ENCODE results near the gene ALDH4A1. TPM values are rescaled to one million over a fixed set of nuclear protein-coding genes. Genes with fewer than 3 reads are reported as not detected.

Gene ALDH4A1
- total RNA-seq, 1 experiment from 2014 or later: 18.1 TPM

DNA sequence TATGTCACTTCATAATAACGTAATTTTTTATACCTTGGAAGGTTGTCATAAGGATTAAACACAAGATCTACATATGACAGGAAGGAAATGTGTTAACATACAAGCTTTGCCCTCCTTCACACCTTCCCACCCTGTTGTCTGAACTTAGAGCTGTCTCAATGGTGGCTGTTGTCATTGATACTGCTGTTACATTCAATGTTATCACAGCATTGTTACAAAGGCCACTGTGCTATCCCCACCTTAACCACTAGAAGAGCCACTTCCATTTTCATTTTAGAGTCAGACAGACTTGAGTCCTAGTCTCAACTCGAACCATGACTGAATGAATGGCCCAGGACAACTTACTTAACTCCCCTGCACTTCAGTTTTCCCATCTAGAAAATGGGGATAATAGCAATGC is 74.1 kb downstream of the ALDH4A1 start:
- Histone ChIP-seq H3F3A (ENCODE audit: low read length, unreplicated experiment) (no peaks in the 10 kb centered on the region), H2AFZ (ENCODE audit: low read length) (no peak overlapping the region), H3K36me3 (ENCODE audit: low read depth, low read length) (no peaks in the 10 kb centered on the region), H3K4me1 (ENCODE audit: insufficient read depth, low read length) (no peaks in the 10 kb centered on the region), H3K9me3 (ENCODE audit: low read length) (no peaks in the 10 kb centered on the region), H3K27ac (ENCODE audit: low read length) (no peak overlapping the region), H3K27me3 (ENCODE audit: low read length) (0 out of 2 replicates have a peak, but pooled peaks cover 6% of the 10 kb centered on the region), H3K9ac (ENCODE audit: low read length) (no peak overlapping the region), H3K79me2 (ENCODE audit: low read length) (no peaks in the 10 kb centered on the region), H3K4me3 (ENCODE audit: low read length) (no peak overlapping the region), H4K20me1 (ENCODE audit: low read length) (no peaks in the 10 kb centered on the region), H3K9me2 (replicated peaks; ENCODE audit: low read length) (no peaks in the 10 kb centered on the region), H3K4me2 (ENCODE audit: low read length) (no peak overlapping the region)
- ATAC-seq: no peak
- TF ChIP-seq, protein P1, sequence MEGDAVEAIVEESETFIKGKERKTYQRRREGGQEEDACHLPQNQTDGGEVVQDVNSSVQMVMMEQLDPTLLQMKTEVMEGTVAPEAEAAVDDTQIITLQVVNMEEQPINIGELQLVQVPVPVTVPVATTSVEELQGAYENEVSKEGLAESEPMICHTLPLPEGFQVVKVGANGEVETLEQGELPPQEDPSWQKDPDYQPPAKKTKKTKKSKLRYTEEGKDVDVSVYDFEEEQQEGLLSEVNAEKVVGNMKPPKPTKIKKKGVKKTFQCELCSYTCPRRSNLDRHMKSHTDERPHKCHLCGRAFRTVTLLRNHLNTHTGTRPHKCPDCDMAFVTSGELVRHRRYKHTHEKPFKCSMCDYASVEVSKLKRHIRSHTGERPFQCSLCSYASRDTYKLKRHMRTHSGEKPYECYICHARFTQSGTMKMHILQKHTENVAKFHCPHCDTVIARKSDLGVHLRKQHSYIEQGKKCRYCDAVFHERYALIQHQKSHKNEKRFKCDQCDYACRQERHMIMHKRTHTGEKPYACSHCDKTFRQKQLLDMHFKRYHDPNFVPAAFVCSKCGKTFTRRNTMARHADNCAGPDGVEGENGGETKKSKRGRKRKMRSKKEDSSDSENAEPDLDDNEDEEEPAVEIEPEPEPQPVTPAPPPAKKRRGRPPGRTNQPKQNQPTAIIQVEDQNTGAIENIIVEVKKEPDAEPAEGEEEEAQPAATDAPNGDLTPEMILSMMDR (conservative IDR thresholded peaks at IDR 0.05; ENCODE audit: low read depth, low read length): 0 out of 2 replicates have a peak, but pooled peaks have one; percentile 12
- TF ChIP-seq EZH2phosphoT487 (IDR thresholded peaks at IDR 0.05; ENCODE audit: borderline replicate concordance, low read length): no peak
- intact Hi-C loops (cut with micrococcal nuclease): no loop called here
- no TSS peak for BruUV-seq (replicated peaks)
- DNase-seq: peak; percentile 7
- ChIA-PET CTCF (no interaction called here), POLR2A (ENCODE audit: unreplicated experiment) (no interaction called here)

DNA sequence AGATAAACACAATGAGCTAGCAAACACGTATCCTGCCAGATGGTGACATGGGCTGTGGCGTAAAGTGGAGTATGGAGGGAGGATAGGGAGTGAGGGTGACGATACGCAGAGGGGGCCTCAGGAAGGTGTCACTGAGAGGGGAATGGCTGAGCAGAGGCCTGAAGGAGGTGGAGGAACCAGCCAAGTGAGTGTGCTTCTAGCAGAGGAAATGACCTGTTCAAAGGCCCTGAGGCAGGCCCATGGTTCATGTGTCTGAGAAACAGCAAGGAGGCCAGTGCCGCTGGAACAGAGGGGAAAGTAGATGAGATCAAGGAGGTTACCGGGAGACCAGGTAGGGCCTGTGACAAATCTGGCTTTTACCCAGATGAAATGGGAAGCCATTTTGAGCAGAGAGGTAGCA is 78.9 kb downstream of the ALDH4A1 start:
- Histone ChIP-seq H3K4me1 (ENCODE audit: insufficient read depth, low read length) (no peaks in the 10 kb centered on the region), H3K4me3 (ENCODE audit: low read length) (no peak overlapping the region), H4K20me1 (ENCODE audit: low read length) (no peaks in the 10 kb centered on the region), H3K27me3 (ENCODE audit: low read length) (peaks cover 17% of the 10 kb centered on the region), H3K4me2 (ENCODE audit: low read length) (no peak overlapping the region), H3F3A (ENCODE audit: low read length, unreplicated experiment) (no peaks in the 10 kb centered on the region), H3K9ac (ENCODE audit: low read length) (no peak overlapping the region), H3K9me2 (replicated peaks; ENCODE audit: low read length) (no peaks in the 10 kb centered on the region), H3K9me3 (ENCODE audit: low read length) (no peaks in the 10 kb centered on the region), H3K79me2 (ENCODE audit: low read length) (no peaks in the 10 kb centered on the region), H3K27ac (ENCODE audit: low read length) (no peak overlapping the region), H3K36me3 (ENCODE audit: low read depth, low read length) (no peaks in the 10 kb centered on the region), H2AFZ (ENCODE audit: low read length) (no peak overlapping the region)
- no TSS peak for BruUV-seq (replicated peaks)
- DNase-seq (no peak), ATAC-seq (no peak)
- CTCF ChIA-PET: no interaction called here
- intact Hi-C loops (cut with micrococcal nuclease): no loop called here
- TF ChIP-seq, protein P1 (conservative IDR thresholded peaks at IDR 0.05; ENCODE audit: low read depth, low read length): no peak
- TF ChIP-seq EZH2 (IDR thresholded peaks at IDR 0.05; ENCODE audit: low read length, unreplicated experiment) (no peak), EZH2phosphoT487 (IDR thresholded peaks at IDR 0.05; ENCODE audit: borderline replicate concordance, low read length) (no peak)
- POLR2A ChIA-PET (ENCODE audit: unreplicated experiment): interaction anchor here (0.6 kb wide), 1 partner anchor 40 kb away, joined by 8 read pairs; no protein-coding TSS in a partner anchor

Small RNA genes within 50 kb of the gene (microRNA-seq; reads per million reads assigned to microRNA genes)
- gene MIR1290 (ENCODE audit: unreplicated experiment): not detected
- gene MIR4695 (ENCODE audit: unreplicated experiment): 0.75 reads per million

Other genes with a start within 250 kb of the ALDH4A1 start
- gene TAS1R2, start 42.9 kb downstream of the ALDH4A1 start, total RNA-seq (2014; rRNA removed): not detected in 2 replicates
- gene IFFO2, start 54.1 kb upstream of the ALDH4A1 start, total RNA-seq (2014; rRNA removed): 30.7 and 55.2 TPM in 2 replicates